ENCODE data around the gene ST3GAL5.
A peak's percentile ranks its signal among the peaks of the same experiment; 100 is the strongest.
"Not testable (repeated sequence)": the region's sequence is repeated elsewhere in the genome, so short reads cannot be mapped to it uniquely, and the experiment has no call there.

Gene ST3GAL5

GRCh38 chr2:85888684-85889626 lies at the start of gene ST3GAL5:
Gene ST3GAL5 (minus strand): TSS chr2:85888990. CDS start chr2:85888905, 85 bp downstream.
- DNase-seq = peak; percentile 92

GRCh38 chr2:85938456-85938855 lies 49.7 kb upstream of the ST3GAL5 start:
- no peak for DNase-seq

DNA sequence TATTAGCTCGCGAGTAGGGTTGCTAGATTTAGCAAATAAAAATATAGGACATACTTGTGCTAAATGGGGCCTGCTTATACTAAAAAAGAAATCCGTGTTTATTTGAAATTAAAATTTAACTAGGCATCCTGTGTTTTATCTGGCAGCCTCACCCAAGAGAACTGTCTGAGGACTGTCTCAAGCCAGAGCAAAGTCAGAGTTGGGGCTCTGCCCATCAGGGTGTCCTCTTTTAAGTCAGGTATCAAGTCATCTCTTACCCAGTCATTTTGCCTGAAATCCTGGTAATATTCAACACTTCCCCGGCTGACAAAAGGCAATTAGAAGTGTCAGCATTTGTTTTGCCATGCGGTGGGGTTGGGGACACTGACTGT lies 48.3 kb upstream of the ST3GAL5 start:
- DNase-seq = no peak

DNA sequence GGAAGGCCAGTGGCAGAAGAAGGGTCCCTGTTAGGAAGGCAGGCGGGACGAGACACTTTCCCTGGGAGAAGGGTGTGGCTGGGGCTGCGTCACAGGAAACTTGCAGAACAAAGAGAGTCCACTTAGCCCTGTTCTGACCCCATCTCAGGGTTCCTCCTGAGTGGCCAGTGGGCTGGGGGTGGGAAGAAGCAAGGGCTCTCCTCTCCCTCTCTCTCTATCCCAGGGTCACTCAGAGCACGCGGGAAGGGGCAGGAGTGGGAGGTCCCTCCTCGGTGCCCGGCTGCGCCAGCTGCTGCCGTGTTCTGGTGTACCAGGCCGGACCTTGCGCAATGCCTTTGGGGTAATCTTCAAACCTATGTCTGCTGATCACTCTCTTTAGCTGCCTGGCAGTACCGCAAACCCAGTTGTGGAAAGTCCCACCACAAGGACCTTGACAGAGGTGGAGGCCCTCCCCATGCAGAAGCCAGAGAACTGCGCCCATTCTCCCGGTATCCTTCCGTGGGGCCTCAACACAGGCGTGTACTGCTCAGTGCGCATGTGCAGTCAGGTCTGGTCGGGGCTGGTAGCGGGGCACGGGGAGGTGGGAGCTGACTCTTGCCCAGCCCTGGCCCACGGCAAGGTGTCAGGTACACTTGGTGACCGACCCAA lies 47.8 kb upstream of the ST3GAL5 start:
- no peak for DNase-seq

GRCh38 chr2:85935746-85936208 lies 47.0 kb upstream of the ST3GAL5 start:
- no peak for DNase-seq

DNA sequence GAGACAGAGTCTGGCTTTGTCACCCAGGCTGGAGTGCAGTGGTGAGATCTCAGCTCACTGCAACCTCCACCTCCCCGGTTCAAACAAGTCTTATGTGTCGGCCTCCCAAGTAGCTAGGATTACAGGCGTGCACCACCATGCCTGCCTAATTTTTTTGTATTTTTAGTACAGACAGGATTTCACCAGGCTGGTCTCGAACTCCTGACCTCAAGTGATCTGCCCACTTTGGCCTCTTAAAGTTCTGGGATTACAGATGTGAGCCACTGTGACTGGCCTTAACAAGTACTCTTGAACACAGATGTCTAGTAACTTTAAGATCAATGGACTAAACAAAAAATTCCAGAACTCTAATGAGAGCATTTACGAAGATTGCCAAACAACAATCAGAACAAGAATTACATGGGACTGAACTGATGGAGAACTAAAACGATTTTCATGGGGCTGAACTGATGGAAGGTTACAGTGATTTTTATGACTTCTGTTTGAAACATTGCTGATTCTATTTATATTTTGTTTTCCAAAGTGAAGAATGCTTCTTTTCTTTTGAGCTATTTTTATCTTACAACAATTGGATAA lies 46.5 kb upstream of the ST3GAL5 start:
- no peak for DNase-seq

- no peak for DNase-seq
These were observed 45.2 kb upstream of the ST3GAL5 start for GRCh38 chr2:85933753-85934594.

DNA sequence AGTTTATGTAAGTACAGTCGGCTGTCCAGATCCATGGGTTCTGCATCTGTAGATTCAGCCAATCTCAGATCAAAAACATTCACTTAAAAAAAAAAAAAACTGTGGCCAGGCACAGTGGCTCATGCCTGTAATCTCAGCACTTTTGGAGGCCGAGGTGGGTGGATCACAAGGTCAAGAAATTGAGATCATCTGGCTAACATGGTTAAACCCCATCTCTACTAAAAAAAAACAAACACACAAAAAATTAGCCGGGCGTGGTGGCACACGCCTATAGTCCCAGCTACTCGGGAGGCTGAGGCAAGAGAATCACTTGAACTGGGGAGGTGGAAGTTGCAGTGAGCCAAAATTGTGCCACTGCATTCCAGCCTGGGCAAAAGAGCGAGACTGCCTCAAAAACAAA lies 42.4 kb upstream of the ST3GAL5 start:
- not testable (repeated sequence) for DNase-seq

GRCh38 chr2:85930129-85931124 lies 41.6 kb upstream of the ST3GAL5 start:
- no peak for DNase-seq

- no peak for DNase-seq
These were observed 40.6 kb upstream of the ST3GAL5 start for GRCh38 chr2:85929096-85930050.

GRCh38 chr2:85926931-85927661 lies 38.3 kb upstream of the ST3GAL5 start:
- no peak for DNase-seq

DNA sequence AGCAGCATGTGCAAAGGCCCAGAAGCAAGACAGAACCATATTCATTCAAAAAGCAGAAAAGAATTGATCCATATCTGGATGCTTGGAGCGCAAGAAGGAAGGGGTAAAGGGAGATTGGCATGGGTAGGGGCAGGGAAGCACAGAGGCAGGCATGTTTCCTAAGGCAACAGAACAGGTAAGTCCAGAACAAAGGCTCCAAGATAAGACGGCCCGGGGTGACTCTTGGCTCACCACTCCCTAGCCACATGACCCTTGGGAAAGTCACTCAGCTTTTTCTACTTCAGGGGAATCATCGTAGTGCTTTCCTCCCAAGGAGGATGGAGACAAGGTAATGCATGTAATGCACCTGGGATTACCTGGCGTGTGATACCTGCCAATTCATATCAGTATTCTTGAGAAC lies 37.7 kb upstream of the ST3GAL5 start:
- no peak for DNase-seq

DNA sequence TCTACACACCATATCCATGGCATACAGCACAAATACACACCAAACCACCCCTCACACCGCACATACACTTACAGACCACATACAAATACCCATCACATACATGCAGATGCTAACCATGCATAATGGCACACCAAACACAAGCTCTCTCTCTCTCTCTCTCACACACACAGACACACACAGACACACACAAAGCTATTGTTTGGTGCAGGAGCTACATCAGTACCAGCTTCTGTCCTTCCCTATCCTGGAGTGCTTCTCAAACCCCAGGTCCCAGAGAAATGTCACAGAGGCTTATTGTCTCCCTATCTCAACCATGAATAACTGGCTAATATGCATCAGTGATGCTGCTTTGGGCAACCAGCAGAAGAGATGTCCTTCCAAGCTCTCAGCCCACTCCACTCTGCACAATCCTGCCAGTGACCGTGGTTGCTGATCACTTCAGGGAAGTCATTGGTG lies 36.5 kb upstream of the ST3GAL5 start:
- no peak for DNase-seq

- DNase-seq = no peak
These were observed 35.7 kb upstream of the ST3GAL5 start for GRCh38 chr2:85924522-85924921.

DNA sequence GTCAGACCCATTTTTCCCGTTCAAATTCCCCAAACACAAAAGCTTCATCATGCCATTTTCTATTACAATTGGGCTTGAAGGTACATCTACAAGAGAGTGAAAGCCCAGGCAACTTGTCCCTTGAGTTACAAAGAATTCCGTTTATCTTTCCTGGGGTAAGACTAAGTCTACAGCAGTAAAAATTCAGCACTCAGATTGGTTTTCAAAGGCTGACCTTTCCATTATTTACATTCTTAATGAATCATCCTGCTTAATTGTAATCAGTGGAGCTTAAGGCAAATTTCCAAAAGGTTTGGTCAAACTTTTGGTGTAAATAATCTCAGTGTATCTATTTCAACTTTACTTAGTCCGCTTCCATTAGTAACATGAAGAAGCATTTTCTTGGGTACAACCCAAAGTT lies 33.4 kb upstream of the ST3GAL5 start:
- DNase-seq = no peak

- DNase-seq = no peak
These were observed 32.9 kb upstream of the ST3GAL5 start for GRCh38 chr2:85921659-85922058.

DNA sequence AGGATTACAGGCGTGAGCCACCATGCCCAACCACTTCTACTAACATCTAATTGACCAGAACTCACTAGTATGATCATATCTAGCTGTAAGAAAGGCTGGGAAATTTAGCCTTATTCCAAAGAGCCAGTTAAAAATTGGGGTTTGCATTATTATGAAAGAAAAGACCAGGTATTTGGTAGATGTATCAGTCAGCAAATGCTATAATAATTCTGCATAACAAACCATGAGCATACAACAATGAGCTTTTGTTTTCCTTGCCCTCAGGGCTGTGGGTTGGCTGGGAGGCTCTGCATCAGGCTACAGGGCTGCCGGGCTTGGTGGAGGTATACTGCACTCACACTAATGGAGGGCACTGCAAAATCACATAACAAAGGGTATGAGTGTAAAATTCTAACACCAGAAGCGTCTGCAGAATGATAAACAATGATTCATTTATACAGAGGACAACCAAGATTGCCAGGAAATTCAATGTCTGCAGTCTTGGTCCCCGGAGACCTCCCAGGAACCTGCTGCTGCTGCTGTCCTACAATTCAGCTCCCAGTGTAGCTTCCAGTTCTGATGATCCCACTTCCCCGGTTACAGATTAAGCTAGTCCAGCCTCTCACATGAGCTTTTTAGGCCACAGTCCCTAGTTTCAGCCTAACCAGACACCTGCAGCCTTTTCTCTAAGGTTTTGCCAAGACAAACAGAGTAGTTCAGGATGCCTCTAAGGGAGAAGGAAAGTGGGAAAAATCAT lies 32.2 kb upstream of the ST3GAL5 start:
- no peak for DNase-seq

DNA sequence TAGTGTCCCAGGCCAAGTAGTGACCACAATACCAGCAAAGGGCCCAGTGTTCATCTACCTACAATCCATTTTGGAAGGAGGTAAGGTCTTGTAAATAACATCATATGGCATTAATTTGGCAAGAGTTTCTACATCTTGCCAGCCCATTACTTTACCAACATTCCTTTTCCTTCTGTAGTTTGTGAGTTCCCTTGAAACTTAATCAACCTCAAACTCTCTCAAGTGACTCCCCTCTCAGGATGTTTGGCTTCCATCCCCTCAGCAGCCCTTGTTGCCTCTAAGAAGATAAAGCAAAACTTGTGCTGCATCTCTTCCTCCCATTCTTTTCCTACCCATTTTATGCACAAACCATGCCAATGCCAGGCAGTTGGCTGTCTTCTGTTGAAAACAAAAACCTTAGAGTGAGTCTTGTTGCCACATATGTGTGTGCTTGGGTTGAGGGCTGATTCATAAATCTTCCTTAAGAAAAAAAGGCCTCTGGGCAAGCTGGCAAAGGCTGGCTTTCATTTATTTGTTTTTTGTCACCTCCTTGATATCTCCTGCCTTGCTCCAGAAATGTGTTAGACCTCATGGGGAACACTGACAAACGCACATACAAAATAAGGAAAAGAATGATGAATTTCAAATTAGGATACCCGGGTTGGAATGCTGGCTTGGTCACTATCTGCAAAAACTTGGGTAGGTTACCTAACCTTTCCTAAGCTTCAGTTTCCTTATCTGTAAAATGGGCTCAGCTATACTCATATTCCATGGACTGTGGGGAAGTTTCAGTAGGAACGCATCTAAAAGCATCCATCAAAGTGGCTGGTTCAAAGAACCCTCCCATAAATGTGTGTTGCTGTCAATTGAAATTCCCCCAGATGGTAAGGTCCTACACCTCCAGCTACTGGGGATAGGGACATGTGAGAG lies 29.4 kb upstream of the ST3GAL5 start:
- no peak for DNase-seq
